Renal cortex interstitium (tissue), 11 donors: ENCODE data around the gene DNAJB9. TPM values are rescaled to one million over a fixed set of nuclear protein-coding genes. Genes with fewer than 3 reads are reported as not detected.
"Not testable (repeated sequence)": the region's sequence is repeated elsewhere in the genome, so short reads cannot be mapped to it uniquely, and the experiment has no call there.

Experiments used
- DNase-seq, 11 donors: peaks; one replicate each; pipeline ENCODE4 v3.0.0-alpha.2; 2013; ENCODE audit warnings: low read depth in 9 of 11, low spot score in 4 of 11; ENCODE audit errors: extremely low read depth in 1 of 11
- polyA plus RNA-seq, 3 donors: library from polyadenylated mRNA; unstranded; fragments of 120-200 nt; gene quantifications; one replicate each; pipeline ENCODE4 v1.2.1, GENCODE V29; 2013; ENCODE audit not compliant: insufficient read length in 3 of 3

Gene DNAJB9
- polyA plus RNA-seq, 3 donors: 41.1 to 46.6 (median 42.7) TPM

DNA sequence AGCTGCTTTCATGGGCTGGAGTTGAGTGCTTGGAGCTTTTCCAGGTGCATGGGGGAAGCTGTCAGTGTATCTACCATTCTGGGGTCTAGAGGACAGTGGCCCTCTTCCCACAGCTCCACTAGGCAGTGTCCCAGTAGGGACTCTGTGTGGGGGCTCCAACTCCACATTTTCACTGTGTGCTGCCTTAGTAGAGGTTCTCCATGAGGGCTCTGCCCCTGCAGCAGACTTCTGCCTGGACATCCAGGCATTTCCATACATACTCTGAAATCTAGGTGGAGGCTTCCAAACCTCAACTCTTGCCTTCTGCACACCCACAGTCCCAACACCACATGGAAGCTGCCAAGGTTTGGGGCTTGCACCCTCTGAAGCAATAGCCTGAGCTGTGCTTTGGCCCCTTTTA is 13.0 kb upstream of the DNAJB9 start:
- not testable (repeated sequence) for DNase-seq

DNA sequence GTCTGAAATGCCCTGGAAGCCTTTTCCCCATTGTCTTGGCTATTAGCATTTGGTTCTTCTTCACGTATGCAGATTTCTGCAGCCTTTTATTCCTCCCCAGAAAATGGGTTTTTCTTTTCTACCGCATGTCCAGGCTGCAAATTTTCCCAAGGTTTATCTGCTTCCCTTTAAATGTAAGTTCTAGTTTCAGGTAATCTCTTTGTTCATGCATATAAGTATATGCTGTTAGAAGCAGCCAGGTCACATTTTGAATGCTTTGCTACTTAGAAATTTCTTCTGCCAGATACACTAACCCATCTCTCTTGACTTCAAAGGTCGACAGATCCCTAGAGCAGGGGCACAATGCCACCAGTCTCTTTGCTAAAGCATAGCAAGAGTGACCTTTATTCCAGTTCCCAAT is 12.5 kb upstream of the DNAJB9 start:
- DNase-seq: no peak

DNA sequence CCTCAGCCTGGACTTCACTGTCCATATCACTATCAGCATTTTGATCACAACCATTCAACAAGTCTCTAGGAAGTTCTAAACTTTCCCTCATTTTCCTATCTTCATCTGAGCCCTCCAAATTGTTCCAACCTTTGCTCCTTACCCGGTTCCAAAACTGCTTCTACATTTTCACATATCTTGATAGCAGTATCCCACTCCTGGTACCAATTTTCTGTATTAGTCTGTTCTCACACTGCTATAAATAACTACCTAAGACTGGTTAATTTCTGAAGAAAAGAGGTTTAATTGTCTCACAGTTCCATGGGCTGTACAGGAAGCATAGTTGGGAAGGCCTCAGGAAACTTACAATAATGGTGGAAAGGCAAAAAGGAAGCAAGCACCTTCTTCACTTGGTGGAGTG is 12.1 kb upstream of the DNAJB9 start:
- DNase-seq: no peak

DNA sequence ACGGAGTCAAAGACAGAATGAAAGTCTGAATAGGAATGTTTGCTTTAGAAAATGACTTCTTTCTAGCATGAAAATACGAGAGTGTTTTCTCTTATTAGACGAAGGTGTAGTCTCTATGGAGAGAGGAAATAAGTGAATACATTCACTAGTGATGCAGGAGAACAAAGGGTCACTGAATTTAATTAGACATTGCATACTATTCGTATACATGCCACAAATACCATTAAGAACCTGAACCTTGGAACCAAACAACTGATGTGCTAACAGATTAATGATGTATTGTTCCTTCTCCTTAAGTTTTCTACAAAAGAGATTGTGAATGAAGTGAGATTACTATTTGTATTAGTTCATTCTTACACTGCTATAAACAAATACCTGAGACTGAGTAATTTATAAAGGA is 10.4 kb upstream of the DNAJB9 start:
- DNase-seq: no peak

DNA sequence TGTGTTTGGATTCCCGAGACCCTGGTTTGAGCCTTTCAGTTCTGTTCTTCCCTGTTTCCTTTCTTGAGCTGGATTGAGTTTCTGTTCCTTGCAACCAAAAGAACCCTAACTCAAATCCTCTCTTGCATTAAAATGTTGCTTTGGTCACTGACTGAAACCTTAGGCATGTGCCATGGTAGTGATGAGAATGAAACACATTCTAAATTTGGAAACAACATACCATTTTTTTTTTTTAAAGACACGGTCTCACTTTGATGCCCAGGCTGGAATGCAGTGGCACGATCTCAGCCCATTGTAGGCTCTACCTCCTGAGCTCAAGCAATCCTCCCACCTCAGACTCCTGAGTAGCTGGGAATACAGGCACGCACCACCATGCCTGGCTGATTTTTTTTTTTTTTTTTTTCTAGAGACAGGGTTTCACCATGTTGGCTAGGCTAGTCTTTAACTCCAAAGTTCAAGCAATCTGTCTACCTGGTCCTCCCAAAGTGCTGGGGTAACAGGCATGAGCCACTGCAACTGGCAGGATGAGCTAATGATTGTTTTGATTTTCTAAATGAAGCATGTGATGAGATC is 8.5 kb upstream of the DNAJB9 start:
- no peak for DNase-seq

DNA sequence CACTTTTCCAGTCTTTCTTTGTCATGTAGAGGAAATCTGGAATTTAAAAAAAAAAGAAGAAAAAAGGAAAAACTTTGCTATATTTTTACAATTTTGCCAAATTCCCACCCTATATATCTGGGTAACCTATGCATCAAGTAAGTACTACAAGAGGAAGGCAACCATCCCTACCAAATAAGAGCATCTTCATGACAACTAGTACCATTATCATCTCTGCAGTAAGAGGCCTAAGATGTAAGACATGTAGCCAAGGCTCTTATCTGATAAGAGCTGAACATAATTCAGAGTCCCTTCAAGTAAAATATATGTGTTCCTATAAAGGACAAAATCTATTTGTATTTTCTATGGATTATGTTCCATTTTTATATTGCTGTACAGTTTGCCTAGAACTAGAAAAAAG is 3.7 kb upstream of the DNAJB9 start:
- no peak for DNase-seq

DNA sequence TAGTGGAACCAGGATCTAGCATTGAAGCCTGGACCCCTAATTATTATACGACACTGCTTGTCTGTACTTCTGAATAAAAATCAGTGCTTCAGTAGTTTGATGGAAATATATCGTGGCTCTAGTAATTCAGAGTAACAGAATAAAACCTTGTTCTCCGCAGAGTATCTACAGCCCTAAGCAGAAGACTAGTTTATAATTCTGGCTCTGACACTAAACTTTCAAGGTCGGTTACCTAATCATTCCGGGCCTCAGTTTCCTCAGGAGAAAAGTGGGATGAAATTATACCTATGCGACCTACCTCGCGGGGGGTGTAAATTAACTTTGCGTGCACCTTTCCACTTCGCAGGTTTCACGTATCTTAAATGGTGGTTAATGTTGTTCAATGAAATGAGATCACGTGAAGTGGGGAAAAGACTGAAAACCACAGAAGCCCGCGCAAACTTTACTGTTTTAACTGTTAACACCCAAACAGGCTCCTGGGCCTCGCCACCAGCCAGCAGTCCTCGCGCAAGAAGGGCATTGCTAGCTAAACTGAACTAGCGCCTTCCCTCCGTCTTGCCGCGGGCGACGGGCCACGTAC is 783 bp upstream of the DNAJB9 start:
- DNase-seq: peak in 2 of 11 donors; percentile 7 to 11

DNA sequence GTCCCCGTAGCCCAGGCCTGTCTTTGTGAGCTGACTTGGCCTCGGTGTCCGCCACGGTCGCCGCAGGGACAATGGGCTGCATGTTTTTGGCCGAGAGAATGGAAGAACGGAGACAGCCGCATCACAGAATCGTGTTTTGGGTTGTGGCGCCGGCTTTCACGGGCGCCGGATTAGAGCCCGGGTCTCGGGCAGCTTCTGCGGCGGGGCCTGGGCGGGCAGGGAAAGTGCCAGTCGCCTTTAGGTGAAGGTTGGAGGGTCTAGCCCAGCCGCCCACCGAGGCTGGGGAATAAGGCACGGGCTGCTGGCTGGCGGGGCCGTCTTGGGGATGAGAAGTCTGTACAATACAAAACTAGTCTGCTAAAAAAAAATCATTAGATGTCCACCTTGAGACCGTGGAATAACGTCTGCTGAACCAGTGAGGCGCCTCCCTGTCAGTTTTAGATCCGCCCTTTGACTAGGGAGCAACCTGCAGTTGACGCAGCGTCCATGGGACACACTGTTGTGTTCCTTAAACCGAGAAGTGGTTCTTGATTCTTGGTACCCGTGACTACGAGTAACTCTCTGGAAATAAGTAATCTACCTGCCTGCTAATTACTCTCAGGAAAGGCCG is 577 bp downstream of the DNAJB9 start:
- peak in 6 of 11 donors; percentile 9 to 52 (median 27) for DNase-seq

DNA sequence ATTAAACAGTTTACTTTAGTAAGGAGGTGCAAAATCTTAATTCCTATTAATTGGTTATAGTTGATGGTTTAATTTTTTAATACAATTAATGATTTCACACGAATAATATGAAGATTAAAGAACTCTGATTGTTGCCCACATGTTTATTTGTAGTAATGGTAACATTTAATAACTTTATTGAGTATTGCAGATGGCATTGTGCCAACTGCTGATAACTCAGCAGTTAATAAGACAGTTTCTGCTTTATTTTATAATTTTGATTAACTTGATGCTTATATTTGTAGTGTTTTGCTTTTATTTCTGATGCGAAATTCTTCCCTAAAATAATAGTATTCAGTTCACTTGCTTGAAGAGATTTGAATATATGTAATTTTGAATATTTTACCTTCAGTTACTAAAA is 2.8 kb downstream of the DNAJB9 start:
- no peak for DNase-seq

DNA sequence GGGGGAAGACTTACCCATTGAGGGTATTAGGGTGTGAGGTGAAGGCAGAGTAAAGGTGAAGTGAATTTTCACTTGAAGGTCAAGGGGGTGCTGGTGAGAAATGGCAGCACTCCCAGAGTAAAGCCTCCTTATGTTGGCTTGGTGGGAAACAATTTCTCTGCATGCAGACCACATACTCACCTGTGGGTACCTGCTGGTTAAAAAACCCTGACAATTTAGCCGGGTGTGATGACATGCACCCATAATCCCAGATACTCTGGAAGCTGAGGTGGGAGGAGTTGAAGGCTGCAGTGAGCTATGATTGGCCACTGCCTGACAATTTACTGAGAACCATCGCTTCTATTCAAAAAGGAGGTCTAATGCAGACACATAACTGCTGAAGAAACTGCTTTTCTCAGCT is 5.5 kb downstream of the DNAJB9 start:
- DNase-seq: no peak

DNA sequence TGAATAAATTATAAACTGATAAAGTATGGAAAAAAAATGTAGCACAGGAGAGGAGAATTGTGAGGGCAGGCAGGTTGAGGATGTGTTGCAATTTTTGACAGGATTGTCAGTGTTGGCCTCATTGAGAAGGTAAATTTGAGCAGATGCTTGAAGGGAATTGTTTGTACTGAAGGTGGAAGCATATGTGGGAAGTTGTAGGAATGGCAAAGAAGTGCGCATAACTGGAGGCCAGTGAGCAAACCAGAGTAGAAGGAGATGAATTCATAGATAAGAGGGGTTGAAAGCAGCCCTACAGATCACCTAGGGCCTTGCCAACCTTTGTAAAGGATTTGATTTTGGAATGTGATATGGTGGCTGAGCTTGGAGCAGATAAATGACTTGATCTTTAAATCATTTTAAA is 6.4 kb downstream of the DNAJB9 start:
- no peak for DNase-seq

DNA sequence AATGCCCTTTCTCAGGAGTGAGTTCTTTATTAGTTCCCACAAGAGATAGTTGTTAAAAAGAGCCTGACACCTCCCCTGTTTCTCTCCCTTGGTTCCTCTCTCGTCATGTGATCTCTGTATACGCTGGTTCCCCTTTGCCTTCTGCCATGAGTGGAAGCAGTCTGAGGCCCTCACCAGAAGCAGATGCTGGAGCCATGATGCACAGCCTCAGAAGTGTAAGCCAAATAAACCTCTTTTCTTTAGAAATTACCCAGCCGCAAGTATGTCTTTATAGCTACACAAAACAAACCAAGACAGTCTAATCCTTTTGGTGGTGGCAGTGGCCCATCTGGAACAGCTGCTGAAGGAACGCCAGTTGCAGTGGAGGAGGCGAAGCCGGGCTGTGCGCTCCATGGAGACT is 9.3 kb downstream of the DNAJB9 start:
- no peak for DNase-seq

DNA sequence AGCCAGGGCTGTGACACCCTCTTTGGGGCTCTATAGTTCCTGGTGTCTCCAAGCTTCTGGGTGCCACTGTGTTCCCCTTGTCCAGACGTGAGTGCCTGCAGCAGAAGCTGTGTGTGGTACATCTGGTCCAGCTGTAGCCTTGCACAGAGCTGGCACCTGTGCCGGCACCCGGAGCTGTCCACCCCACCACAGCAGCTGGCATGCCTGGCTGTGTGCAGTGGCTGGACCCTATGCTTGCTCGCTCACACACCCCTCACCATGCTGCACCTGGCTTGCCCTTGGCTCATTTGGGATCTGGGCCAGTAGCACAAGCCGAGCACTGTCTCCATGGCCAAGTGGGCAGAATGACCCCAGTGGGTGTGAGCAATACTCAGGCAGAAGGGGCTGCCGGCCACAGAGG is 10.6 kb downstream of the DNAJB9 start:
- no peak for DNase-seq

DNA sequence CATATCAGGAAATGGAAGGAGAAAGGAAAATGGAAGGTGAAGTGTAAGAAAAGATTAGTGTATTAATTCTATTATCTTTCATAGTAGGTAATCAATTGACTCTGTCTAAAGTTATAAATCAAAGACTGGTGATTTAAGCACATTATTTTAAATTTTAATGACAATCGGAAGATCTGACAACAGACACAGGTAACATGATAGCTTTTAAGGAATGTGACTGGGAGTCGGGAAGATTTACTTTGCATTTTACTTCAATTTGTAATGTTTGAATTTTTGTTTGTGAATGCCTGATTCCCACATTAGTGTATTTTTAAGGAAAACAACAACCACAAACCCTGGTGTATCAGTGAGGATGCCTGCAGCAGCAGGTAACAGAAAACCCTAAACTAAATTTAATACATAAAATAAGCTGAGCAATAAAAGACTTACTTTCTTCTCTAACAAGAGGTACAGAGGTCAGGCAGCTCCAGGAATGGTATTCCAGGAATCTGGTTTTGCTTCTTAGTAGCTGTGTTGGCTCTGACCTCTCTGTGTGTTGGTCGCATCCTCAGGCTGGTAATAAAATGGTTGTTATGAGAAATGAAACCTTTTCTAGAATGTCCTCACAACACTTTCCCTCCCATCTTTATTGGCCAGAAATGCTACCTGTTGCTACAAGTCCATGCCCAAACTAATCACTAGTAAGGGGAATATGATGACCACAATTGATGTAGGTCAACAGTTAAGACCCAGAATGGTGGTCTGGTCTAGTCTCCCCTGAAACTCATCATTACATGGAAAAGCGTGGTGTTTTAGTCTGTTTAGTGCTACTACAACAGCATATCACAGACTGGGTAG is 12.2 kb downstream of the DNAJB9 start:
- DNase-seq: peak in 1 of 11 donors; percentile 58

DNA sequence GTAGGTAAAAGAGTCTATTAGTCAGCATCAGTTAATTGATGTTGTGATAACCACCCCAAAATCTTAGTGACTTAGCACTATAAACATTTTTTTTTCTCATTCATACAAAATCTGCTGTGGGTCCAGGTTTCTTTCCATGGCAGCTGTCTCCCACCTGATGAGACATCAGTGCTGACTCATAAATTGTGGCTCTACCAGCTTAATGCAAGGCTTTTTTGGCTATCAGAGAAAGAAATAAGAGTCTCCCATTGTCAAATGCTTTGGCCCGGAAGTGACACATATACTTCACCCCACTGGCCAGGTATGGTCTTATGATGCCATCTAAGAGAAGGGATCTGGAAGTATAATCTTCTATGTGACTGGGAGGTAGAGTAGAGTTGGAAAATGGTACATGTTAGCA is 14.5 kb downstream of the DNAJB9 start:
- no peak for DNase-seq

DNA sequence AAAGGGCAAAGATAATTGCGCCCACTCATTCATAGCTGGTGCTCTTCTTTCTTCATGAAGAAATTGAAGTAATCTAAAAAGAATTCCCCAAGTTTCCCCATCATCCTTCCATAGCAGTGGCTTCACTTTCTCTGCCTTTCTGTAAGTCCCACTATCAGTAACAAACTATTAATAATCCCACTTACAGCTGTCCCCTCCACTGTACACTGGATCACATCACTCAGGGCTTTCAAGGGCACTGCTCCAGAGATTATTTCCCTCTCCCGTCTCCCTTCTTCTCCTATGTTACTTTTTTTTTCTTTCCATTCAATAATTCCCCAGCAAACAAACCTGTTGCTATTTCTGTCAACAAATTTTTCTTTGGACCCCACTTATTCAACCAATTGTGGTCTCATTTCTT is 16.2 kb downstream of the DNAJB9 start:
- no peak for DNase-seq

DNA sequence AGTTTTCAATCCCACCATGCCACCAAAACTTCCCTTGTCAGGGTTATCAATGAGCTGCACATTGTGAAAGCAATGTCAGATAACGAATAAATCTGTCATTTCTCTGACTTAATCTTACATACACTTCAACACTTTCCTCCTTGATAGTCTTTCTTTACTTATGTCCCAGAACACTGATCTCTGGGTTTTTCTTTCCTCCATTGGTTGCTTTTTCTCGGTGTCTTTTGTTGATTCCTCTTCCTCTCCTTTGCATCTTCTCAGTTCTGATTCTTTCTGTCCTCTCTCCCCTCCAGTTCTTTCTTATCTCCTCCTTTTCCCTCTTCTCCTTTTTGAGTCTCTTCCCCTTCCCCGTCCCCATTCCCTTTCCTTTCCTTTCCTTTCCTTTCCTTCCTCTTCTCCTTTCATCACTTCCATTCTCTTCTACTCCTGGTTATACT is 16.6 kb downstream of the DNAJB9 start:
- no peak for DNase-seq

DNA sequence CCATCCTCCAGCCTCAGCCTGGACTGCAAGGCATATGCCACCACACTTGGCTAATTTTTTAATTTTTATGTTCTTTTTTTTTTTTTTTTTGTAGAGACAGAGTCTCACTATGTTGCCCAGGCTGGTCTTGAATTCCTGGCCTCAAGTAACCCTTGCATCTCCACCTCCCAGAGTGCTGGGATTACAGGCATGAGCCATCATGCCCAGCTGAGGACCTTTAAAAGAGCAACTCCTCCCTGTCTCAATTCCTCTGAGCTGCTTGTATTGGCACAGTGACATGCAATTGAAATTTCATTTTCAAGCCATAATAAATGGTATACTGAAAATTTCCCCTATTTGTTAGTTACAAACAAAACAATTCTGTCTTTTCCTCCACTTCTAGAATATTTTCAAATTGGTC is 19.5 kb downstream of the DNAJB9 start:
- DNase-seq: no peak

DNA sequence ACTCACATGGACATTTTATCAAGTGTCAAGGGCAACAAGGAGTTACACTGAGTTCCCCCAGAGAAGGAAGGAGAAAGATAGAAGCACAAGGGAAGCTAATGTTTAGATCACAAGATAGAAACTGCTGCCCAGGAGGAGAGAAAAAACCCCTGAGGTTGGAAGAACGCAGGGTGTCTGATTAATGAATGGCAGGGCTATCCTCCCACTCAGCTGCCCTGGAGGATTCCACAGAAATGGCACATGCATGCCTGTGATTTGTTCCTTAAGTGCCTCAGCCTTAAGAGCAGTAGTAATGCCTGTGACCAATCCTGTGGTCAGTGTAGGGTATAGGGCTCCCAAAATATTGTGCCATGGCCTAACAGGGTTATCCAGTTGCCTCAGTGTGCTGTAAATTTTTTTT is 20.2 kb downstream of the DNAJB9 start:
- peak in 1 of 11 donors; percentile 62 for DNase-seq

DNA sequence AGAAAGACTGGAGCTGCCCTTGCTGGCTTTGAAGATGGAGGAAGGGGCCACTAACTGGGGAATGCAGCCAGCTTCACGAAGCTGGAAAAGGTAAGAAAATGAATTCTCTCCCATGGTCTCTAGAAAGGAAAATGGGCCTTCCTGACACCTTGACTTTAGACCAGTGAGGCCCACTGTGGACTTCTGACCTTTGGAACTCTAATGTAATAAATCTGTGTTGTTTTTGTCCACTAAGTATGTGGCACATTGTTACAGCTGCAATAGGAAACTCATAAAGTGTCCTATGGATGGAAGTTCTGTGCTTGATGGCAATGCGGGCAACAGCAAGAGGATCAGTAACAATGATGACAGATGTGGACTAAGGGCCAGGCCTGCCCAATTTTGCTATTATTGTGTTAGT is 20.9 kb downstream of the DNAJB9 start:
- no peak for DNase-seq
